ENCODE results near the gene TRIM71. TPM values are rescaled to one million over a fixed set of nuclear protein-coding genes. Genes with fewer than 3 reads are reported as not detected.
"Not testable (repeated sequence)": the region's sequence is repeated elsewhere in the genome, so short reads cannot be mapped to it uniquely, and the experiment has no call there.

Gene TRIM71
- total RNA-seq, 1 experiment from 2014 or later = 376 TPM

- H4K20me1 ChIP-seq (ENCODE audit: control insufficient read depth, insufficient read depth, insufficient read length) = no peaks in the 10 kb centered on the region
- no peak overlapping the region for H3T11ph ChIP-seq (ENCODE audit: low read length)
- no peak overlapping the region; the same call in 1 of the 2 replicates for H2BK15ac ChIP-seq (ENCODE audit: low read depth, low read length)
- H3K4me2 ChIP-seq (ENCODE audit: insufficient read depth, insufficient read length, low read length) = no peak overlapping the region
- no peak overlapping the region for H3K9ac ChIP-seq (ENCODE audit: extremely low read depth, insufficient read length, low read length)
- H4K5ac ChIP-seq (ENCODE audit: insufficient read length, low read depth, low read length) = no peak overlapping the region
- H3K79me2 ChIP-seq (ENCODE audit: insufficient read depth, low read length) = 0 out of 2 replicates have a peak, but pooled peaks cover 2% of the 10 kb centered on the region
- no peak overlapping the region for H3K23ac ChIP-seq (ENCODE audit: insufficient read length, low read depth, low read length)
- no peaks in the 10 kb centered on the region for H3K4me1 ChIP-seq (ENCODE audit: insufficient read depth, low read length)
- TF ChIP-seq, protein P1, sequence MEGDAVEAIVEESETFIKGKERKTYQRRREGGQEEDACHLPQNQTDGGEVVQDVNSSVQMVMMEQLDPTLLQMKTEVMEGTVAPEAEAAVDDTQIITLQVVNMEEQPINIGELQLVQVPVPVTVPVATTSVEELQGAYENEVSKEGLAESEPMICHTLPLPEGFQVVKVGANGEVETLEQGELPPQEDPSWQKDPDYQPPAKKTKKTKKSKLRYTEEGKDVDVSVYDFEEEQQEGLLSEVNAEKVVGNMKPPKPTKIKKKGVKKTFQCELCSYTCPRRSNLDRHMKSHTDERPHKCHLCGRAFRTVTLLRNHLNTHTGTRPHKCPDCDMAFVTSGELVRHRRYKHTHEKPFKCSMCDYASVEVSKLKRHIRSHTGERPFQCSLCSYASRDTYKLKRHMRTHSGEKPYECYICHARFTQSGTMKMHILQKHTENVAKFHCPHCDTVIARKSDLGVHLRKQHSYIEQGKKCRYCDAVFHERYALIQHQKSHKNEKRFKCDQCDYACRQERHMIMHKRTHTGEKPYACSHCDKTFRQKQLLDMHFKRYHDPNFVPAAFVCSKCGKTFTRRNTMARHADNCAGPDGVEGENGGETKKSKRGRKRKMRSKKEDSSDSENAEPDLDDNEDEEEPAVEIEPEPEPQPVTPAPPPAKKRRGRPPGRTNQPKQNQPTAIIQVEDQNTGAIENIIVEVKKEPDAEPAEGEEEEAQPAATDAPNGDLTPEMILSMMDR (conservative IDR thresholded peaks at IDR 0.05) = no peak
- H2AFZ ChIP-seq (ENCODE audit: low read length) = no peak overlapping the region
- H4K91ac ChIP-seq (ENCODE audit: insufficient read length, low read depth, low read length) = no peak overlapping the region
- H3K4me1 Mint-ChIP-seq = peaks cover 39 to 42% of the 10 kb centered on the region in 2 experiments
- H4K8ac ChIP-seq (replicated peaks; ENCODE audit: insufficient read length, low read depth, low read length) = no peak overlapping the region
- no peaks in the 10 kb centered on the region for H3K79me1 ChIP-seq (ENCODE audit: insufficient read depth, low read depth, low read length, poor library complexity, severe bottlenecking)
- H3K4ac ChIP-seq (ENCODE audit: low read depth, low read length) = no peak overlapping the region
- H3K36me3 Mint-ChIP-seq (ENCODE audit: insufficient read depth in 1 of 3, low read depth in 3 of 3) = peaks cover 18 to 28% (median 18%) of the 10 kb centered on the region in 3 experiments
- no peak overlapping the region for H2AK5ac ChIP-seq (ENCODE audit: insufficient read length, low read length)
- no peak overlapping the region for H2BK5ac ChIP-seq (ENCODE audit: insufficient read length, low read length)
- H3K4me3 Mint-ChIP-seq = no peak overlapping the region
- peaks cover 1% of the 10 kb centered on the region; the same call in 1 of the 2 replicates for H3K27me3 Mint-ChIP-seq (ENCODE audit: low read depth)
- H3K27ac Mint-ChIP-seq = peak overlapping the region; percentile 15 to 65 (median 31); a peak in 5 of 7 replicates
- peaks cover 5 to 11% of the 10 kb centered on the region in 2 experiments for H3K9me3 Mint-ChIP-seq
- no peak overlapping the region for H3K56ac ChIP-seq (ENCODE audit: insufficient read length, low read depth, low read length)
- WGBS (ENCODE audit: extremely low coverage, insufficient read length, low lambda C conversion rate) = no CpG with 5 or more reads among the region's 8 CpGs
- no peak overlapping the region for H2BK120ac ChIP-seq (ENCODE audit: low read depth, low read length, poor library complexity, severe bottlenecking)
- no peak overlapping the region for H3K18ac ChIP-seq (ENCODE audit: insufficient read length, low read depth, low read length)
- H2BK20ac ChIP-seq (ENCODE audit: low read depth, low read length, poor library complexity, severe bottlenecking) = no peak overlapping the region
- no peak overlapping the region for H3K27ac ChIP-seq (ENCODE audit: insufficient read length, low read depth, low read length)
- no peak for DNase-seq
- H3K9me3 ChIP-seq (ENCODE audit: control insufficient read depth, low read depth, low read length) = no peaks in the 10 kb centered on the region
- no peak overlapping the region for H2BK12ac ChIP-seq (ENCODE audit: insufficient read length, low read depth, low read length)
- H3K23me2 ChIP-seq (ENCODE audit: insufficient read length, low read depth, low read length, poor library complexity, severe bottlenecking) = no peaks in the 10 kb centered on the region
- H3K27me3 ChIP-seq (ENCODE audit: insufficient read depth, low read length) = no peaks in the 10 kb centered on the region
- H3K14ac ChIP-seq (ENCODE audit: insufficient read depth, low read length) = no peak overlapping the region
These were observed 23.1 kb upstream of the TRIM71 start for GRCh38 chr3:32794487-32795308.

- peaks cover 15 to 22% (median 18%) of the 10 kb centered on the region in 3 experiments for H3K36me3 Mint-ChIP-seq (ENCODE audit: insufficient read depth in 1 of 3, low read depth in 3 of 3)
- DNase-seq; H2AFZ ChIP-seq (ENCODE audit: low read length); H3K27me3 Mint-ChIP-seq (ENCODE audit: low read depth); H3K4me2 ChIP-seq (ENCODE audit: insufficient read depth, insufficient read length, low read length); H2BK5ac ChIP-seq (ENCODE audit: insufficient read length, low read length); H3K4me3 Mint-ChIP-seq; H2BK15ac ChIP-seq (ENCODE audit: low read depth, low read length); H4K91ac ChIP-seq (ENCODE audit: insufficient read length, low read depth, low read length); H3K14ac ChIP-seq (ENCODE audit: insufficient read depth, low read length); H3K4me1 ChIP-seq (ENCODE audit: insufficient read depth, low read length); H3K27ac ChIP-seq (ENCODE audit: insufficient read length, low read depth, low read length); H4K5ac ChIP-seq (ENCODE audit: insufficient read length, low read depth, low read length); H3K23ac ChIP-seq (ENCODE audit: insufficient read length, low read depth, low read length); H3K23me2 ChIP-seq (ENCODE audit: insufficient read length, low read depth, low read length, poor library complexity, severe bottlenecking); H3K79me1 ChIP-seq (ENCODE audit: insufficient read depth, low read depth, low read length, poor library complexity, severe bottlenecking); H3K4ac ChIP-seq (ENCODE audit: low read depth, low read length); H3K27me3 ChIP-seq (ENCODE audit: insufficient read depth, low read length); H3T11ph ChIP-seq (ENCODE audit: low read length); H3K9ac ChIP-seq (ENCODE audit: extremely low read depth, insufficient read length, low read length); H4K20me1 ChIP-seq (ENCODE audit: control insufficient read depth, insufficient read depth, insufficient read length); H2BK12ac ChIP-seq (ENCODE audit: insufficient read length, low read depth, low read length); H2BK20ac ChIP-seq (ENCODE audit: low read depth, low read length, poor library complexity, severe bottlenecking); H3K18ac ChIP-seq (ENCODE audit: insufficient read length, low read depth, low read length); H2AK5ac ChIP-seq (ENCODE audit: insufficient read length, low read length); H3K79me2 ChIP-seq (ENCODE audit: insufficient read depth, low read length); H4K8ac ChIP-seq (replicated peaks; ENCODE audit: insufficient read length, low read depth, low read length); H3K9me3 ChIP-seq (ENCODE audit: control insufficient read depth, low read depth, low read length); H2BK120ac ChIP-seq (ENCODE audit: low read depth, low read length, poor library complexity, severe bottlenecking); H3K56ac ChIP-seq (ENCODE audit: insufficient read length, low read depth, low read length): not testable (repeated sequence)
- WGBS (ENCODE audit: extremely low coverage, insufficient read length, low lambda C conversion rate) = no CpG with 5 or more reads among the region's 11 CpGs
- peaks cover 5 to 11% of the 10 kb centered on the region in 2 experiments for H3K9me3 Mint-ChIP-seq
- H3K27ac Mint-ChIP-seq = peak overlapping the region; percentile 13 to 90 (median 80); a peak in 5 of 7 replicates
- H3K4me1 Mint-ChIP-seq = peaks cover 46 to 48% of the 10 kb centered on the region in 2 experiments
These were observed 21.3 kb upstream of the TRIM71 start for GRCh38 chr3:32796384-32796950.
